ENCODE results near the gene ADK.
"Not testable (repeated sequence)": the region's sequence is repeated elsewhere in the genome, so short reads cannot be mapped to it uniquely, and the experiment has no call there.

Gene ADK

DNA sequence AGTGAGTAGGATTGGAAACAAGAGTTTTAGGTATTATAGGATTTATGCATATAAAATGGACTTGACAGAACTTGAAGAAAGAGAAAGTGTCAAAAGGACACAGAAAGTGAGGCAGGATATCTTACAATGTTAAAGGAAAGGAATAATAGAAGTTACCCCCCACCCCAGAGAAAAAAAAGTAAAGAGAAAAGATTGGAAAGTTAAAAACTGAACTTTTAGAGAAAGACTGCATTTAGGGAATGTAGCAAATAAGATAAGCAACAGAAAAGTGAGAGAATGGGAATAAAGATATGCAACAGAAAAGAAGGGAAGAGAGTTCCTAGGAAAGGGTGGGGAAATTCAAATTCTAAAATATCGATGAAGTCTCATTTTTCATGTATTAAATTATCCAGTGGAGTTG, 424.9 kb downstream of the ADK start:
- DNase-seq = no peak

DNA sequence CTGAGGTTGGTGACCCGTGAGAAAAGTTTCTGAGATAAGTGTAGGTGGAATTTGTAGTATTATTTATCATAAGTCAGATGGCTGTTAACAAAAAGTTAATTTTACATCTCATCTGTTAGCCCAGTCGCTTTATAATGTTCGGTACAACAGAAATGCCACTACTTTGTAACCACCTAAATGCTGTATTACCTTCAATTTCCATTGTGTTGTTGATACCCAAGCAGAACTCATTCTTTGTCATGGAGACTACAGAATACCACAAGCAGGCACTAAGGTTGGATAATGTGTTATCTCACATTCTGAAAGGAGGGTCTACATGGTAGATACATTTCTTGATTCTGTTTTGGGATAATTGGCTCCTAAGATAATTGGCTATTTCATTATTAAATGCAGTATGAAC, 425.6 kb downstream of the ADK start:
- no peak for DNase-seq

DNA sequence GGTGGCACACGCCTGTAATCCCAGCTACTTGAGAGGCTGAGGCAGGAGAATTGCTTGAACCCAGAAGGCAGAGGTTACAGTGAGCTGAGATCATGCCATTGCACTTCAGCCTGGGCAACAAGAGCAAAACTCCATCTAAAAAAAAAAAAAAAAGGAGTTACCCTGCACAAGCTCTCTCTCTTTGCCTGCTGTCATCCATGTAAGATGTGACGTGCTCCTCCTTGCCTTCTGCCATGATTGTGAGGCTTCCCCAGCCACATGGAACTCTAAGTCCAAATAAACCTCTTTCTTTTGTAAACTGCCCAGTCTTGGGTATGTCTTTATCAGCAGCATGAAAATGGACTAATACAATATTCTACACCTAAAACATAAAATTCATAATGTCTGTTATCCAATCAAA, 429.4 kb downstream of the ADK start:
- DNase-seq = not testable (repeated sequence)

DNA sequence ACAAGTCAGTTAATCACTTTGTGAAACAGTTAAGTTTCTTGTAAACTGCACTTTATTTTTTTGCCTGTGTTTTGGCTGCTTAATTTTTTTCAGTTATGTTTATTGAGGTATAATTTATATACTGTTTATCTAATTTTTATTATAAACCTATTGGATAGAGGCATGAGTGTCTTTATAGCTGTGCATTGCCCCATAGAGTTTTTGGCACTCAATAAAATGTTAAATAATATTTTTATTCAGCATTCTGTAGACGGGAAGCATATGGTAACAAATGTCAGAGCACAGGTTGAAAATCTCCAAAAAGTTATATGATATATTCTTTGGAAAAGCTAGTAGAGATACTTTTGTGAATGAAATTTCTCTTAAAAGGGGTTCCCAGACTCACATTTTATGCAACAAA, 431.5 kb downstream of the ADK start:
- DNase-seq = no peak

DNA sequence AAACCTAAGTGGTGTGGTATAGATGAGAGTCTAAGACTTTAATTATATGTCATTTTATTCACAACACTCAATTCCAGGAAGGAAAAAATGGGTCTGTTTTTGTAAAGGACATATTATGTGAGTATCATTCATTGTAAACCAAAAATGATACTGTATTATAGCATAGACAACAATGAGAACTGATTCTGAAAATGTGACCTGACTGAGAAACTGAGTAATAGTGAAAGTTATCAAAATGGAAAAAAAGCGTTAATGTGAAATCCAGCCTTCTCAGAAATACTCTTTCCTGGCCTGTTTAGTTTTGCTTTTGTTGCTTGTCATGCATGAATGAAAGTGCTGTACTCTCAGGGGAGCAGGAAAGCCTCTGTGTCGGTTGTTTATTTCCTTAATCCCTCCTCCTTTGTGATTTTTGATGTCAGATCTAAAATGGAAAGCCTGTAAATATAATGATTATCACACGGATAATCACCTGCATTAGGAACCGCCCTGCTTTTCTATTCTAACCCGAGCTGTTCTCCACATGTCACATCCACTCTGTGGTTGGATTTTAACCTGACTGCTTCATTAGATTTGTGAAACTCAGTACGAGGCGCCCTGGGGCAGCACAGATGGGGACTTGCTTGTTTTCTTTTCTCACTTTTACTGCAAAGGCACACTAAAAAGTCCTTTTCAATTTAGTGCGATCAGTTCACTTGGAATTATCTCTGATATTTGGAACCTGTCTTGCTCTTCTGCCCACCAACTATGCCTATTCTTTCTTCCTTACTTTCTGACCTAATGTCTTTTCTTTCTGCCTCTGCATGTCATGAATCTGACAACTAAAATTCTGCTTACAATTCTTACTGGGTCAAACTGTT, 434.4 kb downstream of the ADK start:
- DNase-seq = peak; percentile 74

DNA sequence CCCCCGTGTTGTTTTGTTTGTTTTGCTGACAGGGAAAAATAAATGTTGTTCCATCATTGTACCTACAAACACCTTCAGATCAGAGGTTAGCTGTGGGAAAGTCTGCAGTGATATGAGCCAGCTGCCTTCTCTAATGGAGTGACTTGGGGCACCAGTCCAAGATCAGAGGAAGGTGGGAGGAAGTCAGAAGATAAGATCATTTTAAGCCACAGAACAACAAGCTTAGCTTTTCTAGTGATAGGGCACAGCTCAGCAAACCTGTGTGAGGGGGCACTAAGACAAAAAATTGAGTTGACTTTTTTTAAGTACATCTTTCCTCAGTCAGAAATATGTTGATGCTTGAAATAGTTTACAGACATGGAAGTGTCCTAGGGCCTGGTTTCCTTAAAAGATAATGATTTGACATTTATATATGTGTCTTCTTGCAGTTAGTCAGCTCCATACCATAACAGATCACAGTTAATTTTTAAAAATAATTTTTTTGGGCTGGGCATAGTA, 435.1 kb downstream of the ADK start:
- DNase-seq = peak; percentile 57

DNA sequence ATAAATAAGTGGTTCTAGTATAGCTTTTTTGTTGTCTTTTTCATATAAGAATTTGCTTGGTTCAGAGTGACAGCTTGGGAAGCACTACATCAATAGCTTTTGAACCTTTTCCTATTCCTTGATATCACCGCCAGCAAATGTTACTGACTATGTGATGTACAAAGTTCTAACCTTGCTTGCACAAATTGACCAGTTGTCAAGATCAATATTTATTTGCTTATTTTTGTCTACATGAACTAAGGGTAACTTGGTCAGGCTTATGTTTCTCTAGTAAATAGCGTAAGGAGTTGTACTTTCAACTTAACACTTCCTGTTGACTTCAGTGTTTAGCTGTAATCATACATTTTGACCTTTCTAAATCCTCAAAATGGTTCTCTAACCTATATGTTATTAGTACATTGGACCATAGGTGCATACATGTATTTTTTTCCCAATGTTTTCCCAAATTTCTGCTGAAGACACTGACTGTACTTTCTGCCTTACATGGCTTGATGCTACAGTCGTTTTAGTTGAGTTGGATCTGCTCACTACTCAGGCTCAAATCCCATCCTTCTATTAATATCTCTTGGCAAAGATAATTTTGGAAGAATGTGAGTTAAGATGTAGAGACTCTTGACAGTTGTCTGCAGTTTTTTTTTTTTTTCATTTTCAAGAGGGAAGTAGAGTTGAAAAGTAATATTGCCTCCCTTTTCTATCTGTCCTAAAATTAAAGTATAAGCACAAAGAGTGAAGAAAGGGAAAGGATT, 436.3 kb downstream of the ADK start:
- peak; percentile 25 for DNase-seq

DNA sequence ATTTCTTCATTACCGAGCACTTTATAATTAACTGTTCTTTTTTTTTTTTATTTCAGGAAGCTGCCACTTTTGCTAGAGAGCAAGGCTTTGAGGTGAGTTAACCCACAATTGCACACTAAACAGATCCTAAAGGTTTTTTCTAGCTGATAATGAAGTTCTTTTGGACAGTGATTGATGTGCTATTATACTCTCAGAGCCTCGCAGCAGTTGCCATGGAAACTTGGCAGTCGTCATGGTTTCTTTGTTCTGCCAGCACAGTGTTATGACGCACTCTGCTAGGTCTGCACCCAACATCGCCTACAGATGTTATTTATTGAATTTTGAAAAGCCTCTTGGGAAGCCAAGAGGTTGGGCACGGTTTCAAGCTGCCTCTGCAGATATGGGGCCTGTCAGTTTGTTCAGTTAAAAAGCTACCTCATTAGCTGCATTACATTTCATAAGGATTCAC, 438.2 kb downstream of the ADK start:
- peak; percentile 99 for DNase-seq

DNA sequence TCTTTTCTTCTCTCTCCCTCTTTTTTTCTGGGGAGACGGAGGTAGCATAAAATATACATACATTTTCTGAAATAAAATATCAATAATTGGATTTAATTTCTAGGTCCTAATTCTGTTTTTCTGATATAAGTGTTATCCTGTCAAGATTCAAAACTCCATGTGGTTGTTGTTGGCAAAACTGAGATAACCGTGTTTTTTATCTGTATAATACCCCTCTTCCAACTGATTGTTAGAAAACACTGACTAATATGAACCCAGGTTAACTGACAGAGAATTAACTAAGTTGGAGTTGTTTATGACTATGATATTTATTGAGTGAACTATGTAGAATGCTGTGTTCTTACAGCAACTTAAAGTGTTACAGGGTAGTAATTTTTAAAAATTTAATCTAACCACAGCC, 438.8 kb downstream of the ADK start:
- DNase-seq = peak; percentile 50

DNA sequence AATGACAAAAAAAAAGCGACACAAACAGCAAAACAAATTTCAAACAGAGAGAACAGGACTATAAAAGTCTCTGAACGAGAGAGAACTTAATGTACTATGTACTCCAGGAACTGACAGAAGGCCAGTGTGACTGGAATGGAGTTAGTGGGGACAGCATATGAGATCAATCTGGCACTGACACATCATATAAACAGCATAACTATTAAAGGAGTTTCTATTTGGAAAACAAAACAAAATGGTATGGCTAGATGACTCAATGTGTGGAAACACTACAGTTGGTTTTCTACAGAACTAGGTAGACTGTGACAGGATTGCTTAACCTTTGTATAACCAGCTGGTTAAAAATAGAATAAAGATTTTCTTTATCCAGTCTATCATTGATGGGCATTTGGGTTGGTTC, 442.4 kb downstream of the ADK start:
- peak; percentile 56 for DNase-seq

DNA sequence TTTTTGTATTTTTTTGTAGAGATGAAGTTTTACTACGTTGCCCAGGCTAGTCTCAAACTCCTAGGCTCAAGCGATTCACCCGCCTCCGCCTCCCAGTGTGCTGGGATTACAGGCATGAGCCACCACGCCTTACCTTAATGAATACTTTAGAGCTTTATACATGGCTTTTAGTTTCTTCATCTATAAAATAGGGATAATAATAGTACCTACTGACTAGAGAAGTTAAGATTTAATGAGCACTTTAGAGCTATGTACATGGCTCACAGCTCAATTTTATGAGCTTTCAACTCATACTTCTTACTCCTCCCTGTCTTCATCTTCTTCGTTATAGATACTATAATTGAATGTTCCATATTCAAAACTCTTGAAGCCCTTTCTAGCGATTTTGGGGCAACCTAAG, 445.7 kb downstream of the ADK start:
- no peak for DNase-seq

DNA sequence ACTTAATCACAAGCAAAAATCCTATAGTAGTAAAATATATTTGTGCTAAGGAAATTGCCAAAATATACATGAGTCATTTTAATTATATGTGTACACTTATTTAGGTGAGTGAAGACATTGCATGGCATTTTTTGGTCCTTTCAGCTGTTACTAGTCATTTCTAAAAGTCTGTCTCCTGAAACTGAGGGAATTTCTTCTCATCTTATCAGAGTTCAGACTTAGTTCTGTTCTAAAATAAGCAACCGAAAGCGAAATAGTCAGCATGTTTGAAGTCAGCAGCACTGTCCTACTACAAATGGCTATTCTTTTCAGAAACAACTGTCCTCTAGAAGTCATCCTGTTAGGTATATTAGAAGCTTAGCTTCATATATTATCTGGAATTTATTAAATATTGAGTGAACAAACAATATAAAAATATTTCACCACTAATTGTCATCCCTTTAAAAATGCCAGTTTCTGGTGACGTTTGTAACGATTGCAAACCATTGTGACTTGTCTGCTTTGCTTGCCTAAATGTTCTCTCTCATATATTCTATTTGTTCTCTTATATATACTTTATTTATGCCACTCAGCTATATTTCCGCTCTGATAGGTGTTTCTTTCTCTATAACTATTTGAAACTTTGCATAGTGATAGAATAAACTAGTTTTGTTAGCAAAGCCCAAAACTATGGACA, 448.0 kb downstream of the ADK start:
- DNase-seq = no peak

DNA sequence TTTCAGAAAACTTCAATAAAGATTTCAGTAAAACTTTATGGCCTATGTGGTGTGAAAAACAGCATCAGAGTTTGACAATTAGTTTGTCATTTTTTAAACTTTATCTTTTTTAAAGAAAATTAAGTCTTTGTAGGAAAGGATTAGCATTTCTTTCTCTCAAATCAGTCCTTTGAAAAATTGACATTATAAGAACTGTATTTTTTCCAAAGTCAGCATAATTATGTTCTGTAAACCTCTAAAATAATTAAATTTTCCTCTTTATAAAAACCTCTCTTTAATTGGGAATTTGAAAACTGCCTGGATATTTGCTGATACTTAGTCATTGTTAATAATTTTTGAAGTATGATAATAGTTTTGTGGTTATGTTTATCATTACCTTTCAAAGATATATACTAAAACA, 448.7 kb downstream of the ADK start:
- DNase-seq = no peak

DNA sequence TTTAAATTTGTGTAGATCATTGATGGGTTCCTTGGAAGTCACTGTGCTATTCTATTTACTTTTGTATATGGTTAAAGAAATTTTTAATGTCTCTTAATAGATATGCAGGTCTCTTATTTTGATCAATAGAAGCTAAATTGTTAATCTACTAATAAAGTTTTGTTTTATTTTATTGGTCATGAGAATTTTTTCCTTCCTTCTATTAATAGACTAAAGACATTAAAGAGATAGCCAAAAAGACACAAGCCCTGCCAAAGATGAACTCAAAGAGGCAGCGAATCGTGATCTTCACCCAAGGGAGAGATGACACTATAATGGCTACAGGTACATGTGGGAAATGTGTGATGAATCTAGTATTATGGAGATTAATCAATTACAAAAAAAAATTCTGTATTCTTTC, 449.1 kb downstream of the ADK start:
- no peak for DNase-seq

DNA sequence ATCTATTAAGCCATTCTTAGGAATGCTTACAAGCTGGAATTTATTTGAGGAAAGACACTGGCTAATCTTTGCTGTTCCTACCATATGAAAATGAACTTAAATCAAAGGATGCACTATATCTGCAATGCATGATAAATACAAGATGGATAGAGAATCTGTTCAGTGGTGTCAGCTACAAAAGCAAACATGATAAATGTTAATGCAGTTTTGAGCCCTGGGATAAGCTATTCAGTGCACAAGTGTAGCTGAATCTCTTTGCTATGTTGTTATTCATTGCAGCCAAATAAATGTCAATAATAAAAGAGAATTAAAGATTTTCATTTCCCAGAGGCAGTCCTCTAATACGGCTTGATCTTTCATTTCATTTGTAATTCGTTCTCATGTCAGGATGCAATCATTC, 451.6 kb downstream of the ADK start:
- no peak for DNase-seq

DNA sequence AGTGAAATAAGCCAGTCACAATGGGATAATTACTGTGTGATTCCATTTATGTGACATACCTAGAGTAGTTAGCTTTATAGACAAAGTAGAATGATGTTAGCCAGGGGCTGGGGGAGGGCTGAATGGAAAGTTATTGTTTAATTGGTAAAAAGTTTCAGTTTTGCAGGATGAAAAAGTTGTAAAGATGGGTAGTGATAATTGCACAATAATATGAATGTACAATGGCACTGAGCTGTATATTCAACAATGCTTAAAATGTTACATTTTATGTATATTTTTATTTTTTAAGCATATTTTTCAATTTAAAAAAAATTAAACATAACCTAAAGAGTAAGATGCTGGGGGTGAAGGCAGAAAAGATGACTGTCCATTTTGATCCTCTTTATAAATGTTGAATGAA, 459.3 kb downstream of the ADK start:
- no peak for DNase-seq

DNA sequence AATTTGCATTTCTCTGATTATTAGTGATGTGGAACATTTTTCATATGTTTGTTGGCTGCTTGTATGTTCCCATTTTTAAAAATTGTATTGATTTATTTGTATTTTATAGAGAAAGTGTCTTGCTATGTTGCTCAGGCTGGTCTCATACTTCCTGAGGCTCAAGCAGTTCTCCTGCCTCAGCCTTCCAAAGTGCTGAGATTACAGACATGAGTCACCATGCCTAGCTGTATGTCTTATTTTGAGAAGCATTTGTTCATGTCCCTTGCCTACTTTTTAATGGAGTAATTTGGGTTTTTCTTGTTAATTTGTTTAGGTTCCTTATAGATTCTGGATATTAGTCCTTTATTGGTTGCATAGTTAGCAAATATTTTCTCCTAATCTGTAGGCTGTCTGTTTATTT, 461.2 kb downstream of the ADK start:
- DNase-seq = no peak

DNA sequence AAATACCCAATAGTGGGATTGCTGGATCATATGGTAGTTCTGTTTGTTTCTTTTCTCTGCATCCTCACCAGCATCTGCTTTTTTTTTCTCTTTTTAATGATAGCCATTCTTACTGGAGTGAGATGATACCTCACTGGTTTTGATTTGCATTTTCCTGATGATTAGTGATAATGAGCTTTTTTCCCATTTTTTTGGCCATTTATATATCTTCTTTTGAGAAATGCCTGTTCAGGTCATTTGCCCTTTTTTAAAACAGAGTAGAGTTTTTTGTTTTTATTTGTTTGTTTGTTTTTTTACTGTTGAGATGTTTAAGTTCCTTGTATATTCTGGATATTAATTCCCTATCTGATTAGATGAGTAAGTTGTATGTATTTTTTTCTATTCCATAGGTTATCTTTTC, 469.6 kb downstream of the ADK start:
- DNase-seq = no peak

DNA sequence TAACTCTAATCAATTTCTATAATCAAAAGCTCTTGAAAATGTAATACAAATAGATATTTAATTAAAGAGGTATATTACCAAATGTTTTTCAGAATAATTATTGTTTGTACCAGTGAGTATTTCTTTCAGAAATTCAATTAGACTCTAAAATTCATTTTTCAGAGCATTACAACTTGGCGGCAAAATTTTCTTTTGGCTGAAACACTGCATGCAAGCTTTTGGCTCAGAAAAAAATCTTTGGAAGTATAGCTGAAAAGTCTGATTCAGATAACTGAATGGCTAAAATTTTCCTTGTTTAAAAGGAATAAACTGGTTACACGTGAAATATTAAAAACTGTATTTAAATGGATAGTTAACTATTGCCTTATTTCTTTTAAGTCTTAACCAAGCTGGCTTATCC, 472.8 kb downstream of the ADK start:
- DNase-seq = no peak

DNA sequence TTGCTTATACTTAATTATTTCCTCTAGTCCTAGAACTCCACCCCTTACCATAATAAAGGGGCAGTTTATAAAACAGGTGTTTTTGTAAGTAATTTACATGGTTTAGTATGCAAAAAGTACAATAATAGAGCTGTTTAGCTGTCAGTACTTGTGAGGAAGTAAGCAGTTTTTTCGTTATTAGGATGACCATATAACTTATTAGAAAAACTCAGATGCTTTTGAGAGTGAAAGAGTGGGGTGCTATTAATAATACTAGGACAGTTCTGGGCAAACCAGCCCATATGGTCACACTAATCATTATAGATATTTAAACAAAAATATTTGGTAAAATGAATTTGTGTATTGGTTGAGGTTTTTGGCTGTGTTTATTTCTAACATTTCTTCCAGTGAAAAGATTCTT, 473.5 kb downstream of the ADK start:
- no peak for DNase-seq

DNA sequence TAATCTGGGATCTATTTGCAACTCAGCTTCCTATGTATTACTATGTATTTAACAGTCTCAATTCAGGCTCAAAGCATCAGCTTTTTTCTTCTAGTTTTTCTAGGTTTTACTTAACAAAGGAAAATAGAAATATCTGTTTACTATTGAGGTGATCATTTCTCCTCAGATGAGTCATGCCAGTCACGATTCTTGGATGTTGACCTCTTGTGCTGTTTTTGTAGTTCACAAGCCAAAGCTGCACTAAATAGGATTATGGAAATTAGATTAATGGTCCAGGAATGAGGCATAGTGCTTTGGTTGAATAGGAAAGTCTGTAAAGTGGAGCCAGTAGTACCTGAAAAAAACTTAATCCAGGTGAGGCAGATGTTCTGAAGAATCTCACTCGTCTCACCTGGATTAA, 477.1 kb downstream of the ADK start:
- DNase-seq = no peak

DNA sequence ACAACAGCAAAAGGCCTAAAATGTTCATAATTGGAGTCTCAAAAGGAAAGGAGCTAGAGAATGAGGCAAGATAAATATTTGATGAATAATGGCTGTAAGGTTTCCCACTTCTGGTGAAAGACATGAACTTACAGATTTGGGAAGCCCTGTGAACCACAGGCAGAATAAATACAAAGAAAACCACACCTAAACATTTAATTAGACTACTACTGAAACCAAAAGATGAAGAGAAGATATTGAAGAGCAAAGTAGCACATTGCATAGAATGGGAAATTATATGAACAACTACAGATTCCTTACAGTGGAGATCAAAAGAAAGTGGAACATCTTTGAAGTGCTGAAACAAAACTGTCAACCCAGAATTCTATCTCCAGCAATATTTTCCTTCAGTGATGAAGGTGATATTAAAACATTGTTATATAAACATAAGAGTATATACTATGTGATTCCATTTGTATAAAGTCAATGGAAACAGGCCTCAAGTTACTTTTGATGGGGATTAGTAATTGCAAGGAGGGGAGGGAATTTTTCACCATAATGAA, 484.0 kb downstream of the ADK start:
- DNase-seq = peak; percentile 6

DNA sequence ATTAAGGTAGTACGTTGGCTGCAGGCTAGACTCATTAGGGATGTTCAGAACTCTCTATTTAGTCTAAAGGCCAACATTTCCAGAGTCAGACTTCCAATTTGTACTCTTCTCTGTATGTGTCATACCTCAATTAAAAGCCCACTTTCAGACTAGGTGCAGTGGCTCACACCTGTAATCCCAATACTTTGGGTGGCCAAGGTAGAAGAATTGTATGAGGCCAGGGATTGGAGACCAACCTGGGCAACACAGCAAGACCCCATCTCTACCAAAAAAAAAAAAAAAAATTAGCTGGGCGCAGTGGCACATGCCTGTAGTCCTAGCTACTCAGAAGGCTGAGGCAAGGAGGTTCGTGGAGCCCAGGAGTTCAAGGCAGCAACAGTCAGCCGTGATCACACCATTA, 484.6 kb downstream of the ADK start:
- no peak for DNase-seq
